Activated CD4-positive, CD25-positive, alpha-beta regulatory T cell treated with anti-CD3 and anti-CD28 coated beads, Interleukin-2, amount 50 U/mL, for 16 hours (primary cell): Measurements from ENCODE around the gene ADARB1.

Source experiments
- DNase-seq: peaks from one replicate; pipeline ENCODE4 v3.0.0-alpha.2; 2020; ENCODE audit warnings: low read depth, low spot score

The ADARB1 gene

GRCh38 chr21:45037986-45038385 is 36.4 kb upstream of the ADARB1 start:
- DNase-seq: no peak

- no peak for DNase-seq
Measured at GRCh38 chr21:45039317-45040156, 34.8 kb upstream of the ADARB1 start.

GRCh38 chr21:45040157-45040711 is 34.1 kb upstream of the ADARB1 start:
- DNase-seq: no peak

- no peak for DNase-seq
Measured at GRCh38 chr21:45040739-45041138, 33.6 kb upstream of the ADARB1 start.

- no peak for DNase-seq
Measured at GRCh38 chr21:45041351-45041805, 33.0 kb upstream of the ADARB1 start.

GRCh38 chr21:45041984-45042663 is 32.3 kb upstream of the ADARB1 start:
- no peak for DNase-seq

GRCh38 chr21:45042664-45043161 is 31.7 kb upstream of the ADARB1 start:
- no peak for DNase-seq

GRCh38 chr21:45043541-45044020 is 30.8 kb upstream of the ADARB1 start:
- no peak for DNase-seq

- DNase-seq: no peak
Measured at GRCh38 chr21:45045481-45045880, 28.9 kb upstream of the ADARB1 start.

- DNase-seq: no peak
Measured at GRCh38 chr21:45047257-45047656, 27.1 kb upstream of the ADARB1 start.

GRCh38 chr21:45048026-45048698 is 26.2 kb upstream of the ADARB1 start:
- DNase-seq: no peak

- no peak for DNase-seq
Measured at GRCh38 chr21:45048968-45049367, 25.4 kb upstream of the ADARB1 start.

- DNase-seq: no peak
Measured at GRCh38 chr21:45049714-45050344, 24.6 kb upstream of the ADARB1 start.

- DNase-seq: no peak
Measured at GRCh38 chr21:45050345-45050796, 24.0 kb upstream of the ADARB1 start.

- DNase-seq: no peak
Measured at GRCh38 chr21:45050797-45051489, 23.4 kb upstream of the ADARB1 start.

GRCh38 chr21:45051580-45052434 is 22.6 kb upstream of the ADARB1 start:
- DNase-seq: no peak

- DNase-seq: no peak
Measured at GRCh38 chr21:45052960-45053359, 21.4 kb upstream of the ADARB1 start.

- DNase-seq: no peak
Measured at GRCh38 chr21:45053561-45054226, 20.7 kb upstream of the ADARB1 start.
